Naive thymus-derived CD4-positive, alpha-beta T cell (primary cell): Measurements from ENCODE around the gene RPTOR. TPM values are rescaled to one million over a fixed set of nuclear protein-coding genes. Genes with fewer than 3 reads are reported as not detected.
A peak's percentile ranks its signal among the peaks of the same experiment; 100 is the strongest.

Experiments
- ATAC-seq: fragments of 150-1000 bp; cut with Tn5 transposase; 2 replicates; pipeline ENCODE4 v1.10.0; 2021; ENCODE audit warnings: mild to moderate bottlenecking, moderate library complexity
- CTCF ChIA-PET: fragments of 350-600 bp; sonication (Branson Sonifier 250); formaldehyde crosslinking; loops from one replicate; lab custom pipeline; 2021; ENCODE audit warnings: antibody characterized with exemption; lab: Charles Lee
- POLR2A ChIA-PET: fragments of 350-600 bp; sonication (Branson Sonifier 250); formaldehyde crosslinking; loops from one replicate; lab custom pipeline; 2021; ENCODE audit warnings: antibody characterized with exemption, inconsistent platforms; lab: Charles Lee
- DNase-seq, 9 donors: peaks; one replicate each; pipeline versions ENCODE4 v3.0.0 to v3.0.0-alpha.2; 2020 to 2022; ENCODE audit warnings: mixed read lengths in 1 of 9
- H3K27ac ChIP-seq: one replicate; pipeline ENCODE4 v1.7.0; 2013; ENCODE audit warnings: mild to moderate bottlenecking, low read depth, low read length, moderate library complexity
- H3K27me3 ChIP-seq, 2 donors: one replicate each; pipeline ENCODE4 v1.7.0; 2013; ENCODE audit warnings: low read length in 2 of 2, mild to moderate bottlenecking in 2 of 2, moderate library complexity in 2 of 2; ENCODE audit not compliant: control insufficient read depth in 2 of 2, insufficient read depth in 2 of 2
- H3K36me3 ChIP-seq, 3 experiments: 1 replicate in 2 of 3; 2 replicates in 1 of 3; pipeline ENCODE4 v1.7.0; 2013; ENCODE audit warnings: low read length in 3 of 3, mild to moderate bottlenecking in 3 of 3, moderate library complexity in 1 of 3; ENCODE audit not compliant: insufficient read depth in 3 of 3, control insufficient read depth in 2 of 3
- H3K4me1 ChIP-seq, 2 donors: one replicate each; pipeline ENCODE4 v1.7.0; 2013; ENCODE audit warnings: low read length in 2 of 2, mild to moderate bottlenecking in 2 of 2, moderate library complexity in 1 of 2; ENCODE audit not compliant: control insufficient read depth in 2 of 2, insufficient read depth in 2 of 2
- H3K4me3 ChIP-seq: 2 replicates; pipeline ENCODE4 v1.7.0; 2013; ENCODE audit warnings: mild to moderate bottlenecking, low read length
- H3K9me3 ChIP-seq, 3 experiments: 1 replicate in 2 of 3; 2 replicates in 1 of 3; pipeline ENCODE4 v1.7.0; 2013; ENCODE audit warnings: low read length in 3 of 3; ENCODE audit not compliant: control insufficient read depth in 2 of 3
- H3K27ac Mint-ChIP-seq, 9 donors: one replicate each; pipeline ENCODE4 v1.8.0; 2020 to 2022; ENCODE audit warnings: mixed read lengths in 9 of 9, mild to moderate bottlenecking in 8 of 9, moderate library complexity in 5 of 9, inconsistent platforms in 2 of 9
- H3K27me3 Mint-ChIP-seq, 5 donors: one replicate each; pipeline ENCODE4 v1.8.0; 2021 to 2022; ENCODE audit warnings: mixed read lengths in 5 of 5, mild to moderate bottlenecking in 1 of 5
- H3K36me3 Mint-ChIP-seq, 5 donors: one replicate each; pipeline ENCODE4 v1.8.0; 2020 to 2022; ENCODE audit warnings: mixed read lengths in 5 of 5, mild to moderate bottlenecking in 3 of 5, inconsistent platforms in 1 of 5
- H3K4me1 Mint-ChIP-seq, 7 donors: one replicate each; pipeline ENCODE4 v1.8.0; 2020 to 2022; ENCODE audit warnings: mixed read lengths in 7 of 7, mild to moderate bottlenecking in 3 of 7, inconsistent platforms in 1 of 7
- H3K4me3 Mint-ChIP-seq, 10 donors: one replicate each; pipeline ENCODE4 v1.8.0; 2020 to 2022; ENCODE audit warnings: mild to moderate bottlenecking in 10 of 10, mixed read lengths in 10 of 10, moderate library complexity in 6 of 10, inconsistent platforms in 2 of 10
- H3K9me3 Mint-ChIP-seq, 11 donors: one replicate each; pipeline ENCODE4 v1.8.0; 2020 to 2022; ENCODE audit warnings: mixed read lengths in 11 of 11, mild to moderate bottlenecking in 4 of 11, inconsistent platforms in 1 of 11, moderate library complexity in 1 of 11
- intact Hi-C, 2 donors: fragments of 100-400 bp; cut with micrococcal nuclease; formaldehyde crosslinking; loops; one replicate each; pipeline ENCODE4 v1.15.1; 2023
- polyA plus RNA-seq, 2 donors: library from polyadenylated mRNA; unstranded; fragments of 300-500 nt; fragmentation: Illumina TruSeq; gene quantifications; one replicate each; pipeline ENCODE4 v1.2.3, GENCODE V29; 2021
- total RNA-seq, 6 experiments: library from RNA in 5 of 6; stranded (reverse) in 5 of 6; gene quantifications; 1 replicate in 5 of 6; 2 replicates in 1 of 6; pipeline ENCODE4 v1.2.3 and lab custom pipeline; 2021 to 2026

RPTOR gene
- total and polyA plus RNA-seq, 7 experiments from 2014 or later: 10.9 to 89.8 (median 59.9) TPM

GRCh38 chr17:80629298-80630028 lies 84.8 kb downstream of the RPTOR start:
- Mint-ChIP-seq H3K36me3 (peaks cover 8 to 28% (median 16%) of the 10 kb centered on the region in 5 donors), H3K4me3 (no peak overlapping the region), H3K27ac (no peak overlapping the region), H3K27me3 (no peaks in the 10 kb centered on the region), H3K9me3 (no peaks in the 10 kb centered on the region), H3K4me1 (peaks cover 0 to 20% (median 14%) of the 10 kb centered on the region in 7 donors)
- Histone ChIP-seq H3K27ac (no peak overlapping the region), H3K36me3 (no peaks in the 10 kb centered on the region), H3K9me3 (no peaks in the 10 kb centered on the region), H3K27me3 (no peaks in the 10 kb centered on the region), H3K4me3 (no peak overlapping the region), H3K4me1 (no peaks in the 10 kb centered on the region)
- intact Hi-C loops: loop anchor here in 1 of 2 donors (1.0 kb wide), 1 partner anchor 10 kb away; no protein-coding TSS in a partner anchor
- CTCF ChIA-PET: interaction anchor here (0.7 to 1.2 kb wide), 2 partner anchors 202 to 293 kb away, joined by 3 read pairs; no protein-coding TSS in a partner anchor
- no peak for ATAC-seq
- POLR2A ChIA-PET: interaction anchor here (0.6 to 1.7 kb wide), 3 partner anchors 8 to 202 kb away, joined by 3 to 7 read pairs (median 4); no protein-coding TSS in a partner anchor
- no peak for DNase-seq

GRCh38 chr17:80630560-80631120 lies 86.0 kb downstream of the RPTOR start:
- POLR2A ChIA-PET: interaction anchor here (1.3 kb wide), 1 partner anchor 91 kb away, joined by 4 read pairs; no protein-coding TSS in a partner anchor
- intact Hi-C loops: loop anchor here in 1 of 2 donors (1.0 kb wide), 1 partner anchor 9 kb away; no protein-coding TSS in a partner anchor
- no peaks in the 10 kb centered on the region for H3K27me3 ChIP-seq
- H3K36me3 ChIP-seq: no peaks in the 10 kb centered on the region
- Mint-ChIP-seq H3K36me3 (peaks cover 8 to 23% (median 12%) of the 10 kb centered on the region in 5 donors), H3K27me3 (no peaks in the 10 kb centered on the region), H3K4me3 (no peak overlapping the region), H3K4me1 (peaks cover 7 to 28% (median 19%) of the 10 kb centered on the region in 7 donors), H3K27ac (no peak overlapping the region), H3K9me3 (peaks cover 0 to 5% (median 0%) of the 10 kb centered on the region in 11 donors)
- H3K4me1 ChIP-seq: no peaks in the 10 kb centered on the region
- H3K27ac ChIP-seq: no peak overlapping the region
- DNase-seq (no peak), ATAC-seq (no peak)
- CTCF ChIA-PET: no interaction called here
- H3K4me3 ChIP-seq: no peak overlapping the region
- no peaks in the 10 kb centered on the region for H3K9me3 ChIP-seq

- Histone ChIP-seq H3K4me3 (no peak overlapping the region), H3K27me3 (no peaks in the 10 kb centered on the region), H3K9me3 (no peaks in the 10 kb centered on the region), H3K27ac (no peak overlapping the region), H3K36me3 (no peaks in the 10 kb centered on the region), H3K4me1 (no peaks in the 10 kb centered on the region)
- no peak for DNase-seq
- Mint-ChIP-seq H3K36me3 (peaks cover 8 to 20% (median 9%) of the 10 kb centered on the region in 5 donors), H3K27ac (peak overlapping the region in 6 of 9 donors; percentile 34 to 81 (median 59)), H3K4me3 (no peak overlapping the region), H3K9me3 (peaks cover 0 to 5% (median 0%) of the 10 kb centered on the region in 11 donors), H3K27me3 (no peaks in the 10 kb centered on the region), H3K4me1 (peaks cover 11 to 34% (median 24%) of the 10 kb centered on the region in 7 donors)
- intact Hi-C loops: no loop called here
- ATAC-seq: no peak
- CTCF ChIA-PET: no interaction called here
- POLR2A ChIA-PET: interaction anchor here (0.9 to 1.3 kb wide), 2 partner anchors 91 to 135 kb away, joined by 3 to 4 read pairs; no protein-coding TSS in a partner anchor
Observed at GRCh38 chr17:80631142-80632045, 86.8 kb downstream of the RPTOR start.

- Histone ChIP-seq H3K36me3 (no peaks in the 10 kb centered on the region), H3K4me1 (no peaks in the 10 kb centered on the region), H3K4me3 (no peak overlapping the region), H3K27ac (no peak overlapping the region), H3K27me3 (no peaks in the 10 kb centered on the region), H3K9me3 (no peaks in the 10 kb centered on the region)
- DNase-seq (no peak), ATAC-seq (no peak)
- H3K27ac Mint-ChIP-seq: peak overlapping the region in 7 of 9 donors; percentile 15 to 81 (median 41)
- CTCF ChIA-PET: no interaction called here
- peaks cover 3 to 14% (median 4%) of the 10 kb centered on the region in 5 donors for H3K36me3 Mint-ChIP-seq
- intact Hi-C loops: no loop called here
- H3K27me3 Mint-ChIP-seq: no peaks in the 10 kb centered on the region
- peaks cover 13 to 41% (median 31%) of the 10 kb centered on the region in 7 donors for H3K4me1 Mint-ChIP-seq
- H3K4me3 Mint-ChIP-seq: no peak overlapping the region
- H3K9me3 Mint-ChIP-seq: peaks cover 0 to 5% (median 0%) of the 10 kb centered on the region in 11 donors
- POLR2A ChIA-PET: interaction anchor here (0.6 to 0.9 kb wide), 2 partner anchors 15 to 134 kb away, joined by 3 to 4 read pairs; no protein-coding TSS in a partner anchor
Observed at GRCh38 chr17:80632046-80632581, 87.5 kb downstream of the RPTOR start.

- Mint-ChIP-seq H3K27ac (peak overlapping the region in 4 of 9 donors; percentile 28 to 62 (median 38)), H3K4me1 (peaks cover 13 to 49% (median 40%) of the 10 kb centered on the region in 7 donors), H3K27me3 (no peaks in the 10 kb centered on the region), H3K4me3 (no peak overlapping the region), H3K9me3 (peaks cover 0 to 5% (median 0%) of the 10 kb centered on the region in 11 donors), H3K36me3 (peaks cover 0 to 15% (median 4%) of the 10 kb centered on the region in 5 donors)
- Histone ChIP-seq H3K9me3 (no peaks in the 10 kb centered on the region), H3K4me1 (no peaks in the 10 kb centered on the region), H3K27ac (no peak overlapping the region), H3K36me3 (no peaks in the 10 kb centered on the region), H3K4me3 (no peak overlapping the region), H3K27me3 (no peaks in the 10 kb centered on the region)
- intact Hi-C loops: no loop called here
- POLR2A ChIA-PET: no interaction called here
- CTCF ChIA-PET: no interaction called here
- DNase-seq: no peak
- ATAC-seq: no peak
Observed at GRCh38 chr17:80633207-80633606, 88.6 kb downstream of the RPTOR start.
